ENCODE data around the gene SNF8.

SNF8 gene

GRCh38 chr17:48930435-48930873, 14.2 kb downstream of the SNF8 start:
- no peak for DNase-seq (ENCODE audit: low read depth in 2 of 3, low spot score in 2 of 3)

GRCh38 chr17:48929812-48930165, 14.9 kb downstream of the SNF8 start:
- no peak for DNase-seq (ENCODE audit: low read depth in 2 of 3, low spot score in 2 of 3)

GRCh38 chr17:48928876-48929811, 15.5 kb downstream of the SNF8 start:
- DNase-seq (ENCODE audit: low read depth in 2 of 3, low spot score in 2 of 3) = no peak

- no peak for DNase-seq (ENCODE audit: low read depth in 2 of 3, low spot score in 2 of 3)
Observed at GRCh38 chr17:48927978-48928745, 16.5 kb downstream of the SNF8 start.

- DNase-seq (ENCODE audit: low read depth in 2 of 3, low spot score in 2 of 3) = no peak
Observed at GRCh38 chr17:48925991-48926342, 18.7 kb downstream of the SNF8 start.

- DNase-seq (ENCODE audit: low read depth in 2 of 3, low spot score in 2 of 3) = no peak
Observed at GRCh38 chr17:48925251-48925990, 19.2 kb downstream of the SNF8 start.

- DNase-seq (ENCODE audit: low read depth in 2 of 3, low spot score in 2 of 3) = peak; percentile 21 to 24 (median 24)
Observed at GRCh38 chr17:48915459-48916282, 29.0 kb downstream of the SNF8 start.

- no peak for DNase-seq (ENCODE audit: low read depth in 2 of 3, low spot score in 2 of 3)
Observed at GRCh38 chr17:48912476-48912875, 32.2 kb downstream of the SNF8 start.

- DNase-seq (ENCODE audit: low read depth in 2 of 3, low spot score in 2 of 3) = no peak
Observed at GRCh38 chr17:48910370-48910769, 34.3 kb downstream of the SNF8 start.

- DNase-seq (ENCODE audit: low read depth in 2 of 3, low spot score in 2 of 3) = no peak
Observed at GRCh38 chr17:48909783-48910182, 34.9 kb downstream of the SNF8 start.

- peak; percentile 80 to 86 (median 84) for DNase-seq (ENCODE audit: low read depth in 2 of 3, low spot score in 2 of 3)
Observed at GRCh38 chr17:48908853-48909394, 35.7 kb downstream of the SNF8 start.

- DNase-seq (ENCODE audit: low read depth in 2 of 3, low spot score in 2 of 3) = peak; percentile 68 to 82 (median 81)
Observed at GRCh38 chr17:48908047-48908843, 36.4 kb downstream of the SNF8 start, which contains the start of gene UBE2Z. TSS of gene UBE2Z (plus strand) at chr17:48908407. CDS start at chr17:48908504, 97 bp downstream.

GRCh38 chr17:48907713-48908046, 37.0 kb downstream of the SNF8 start:
- no peak for DNase-seq (ENCODE audit: low read depth in 2 of 3, low spot score in 2 of 3)

- no peak for DNase-seq (ENCODE audit: low read depth in 2 of 3, low spot score in 2 of 3)
Observed at GRCh38 chr17:48905987-48906515, 38.6 kb downstream of the SNF8 start.

- DNase-seq (ENCODE audit: low read depth in 2 of 3, low spot score in 2 of 3) = no peak
Observed at GRCh38 chr17:48904428-48904827, 40.2 kb downstream of the SNF8 start.

GRCh38 chr17:48903401-48903800, 41.2 kb downstream of the SNF8 start:
- no peak for DNase-seq (ENCODE audit: low read depth in 2 of 3, low spot score in 2 of 3)

GRCh38 chr17:48901241-48901640, 43.4 kb downstream of the SNF8 start:
- DNase-seq (ENCODE audit: low read depth in 2 of 3, low spot score in 2 of 3) = no peak

- no peak for DNase-seq (ENCODE audit: low read depth in 2 of 3, low spot score in 2 of 3)
Observed at GRCh38 chr17:48894886-48895285, 49.8 kb downstream of the SNF8 start.

All from activated CD8-positive, alpha-beta memory T cell treated with anti-CD3 and anti-CD28 coated beads for 48 hours (primary cell).